HUES64 (cell line): Measurements from ENCODE around the gene OPRL1.
"Not testable (repeated sequence)": the region's sequence is repeated elsewhere in the genome, so short reads cannot be mapped to it uniquely, and the experiment has no call there.

ENCODE experiments used
- H3K27ac ChIP-seq: 2 replicates; pipeline ENCODE4 v1.7.0; 2013; ENCODE audit warnings: low read depth, low read length, inconsistent platforms
- H3K27me3 ChIP-seq: 2 replicates; pipeline ENCODE4 v1.6.1; 2013; ENCODE audit warnings: mild to moderate bottlenecking, low read length; ENCODE audit not compliant: insufficient read depth
- H3K36me3 ChIP-seq: 2 replicates; pipeline ENCODE4 v1.6.1; 2013; ENCODE audit warnings: mild to moderate bottlenecking, low read length; ENCODE audit not compliant: insufficient read depth
- H3K4me1 ChIP-seq: 2 replicates; pipeline ENCODE4 v1.6.1; 2013; ENCODE audit warnings: mild to moderate bottlenecking, low read length, moderate library complexity; ENCODE audit not compliant: insufficient read depth
- H3K4me3 ChIP-seq: 2 replicates; pipeline ENCODE4 v1.5.1; 2013; ENCODE audit warnings: mild to moderate bottlenecking, low read length, moderate library complexity
- H3K9ac ChIP-seq: 2 replicates; pipeline ENCODE4 v1.6.1; 2013; ENCODE audit warnings: mild to moderate bottlenecking, low read depth, low read length
- H3K9me3 ChIP-seq: 2 replicates; pipeline ENCODE4 v1.6.1; 2013; ENCODE audit warnings: low read depth, low read length; ENCODE audit not compliant: insufficient read depth
- WGBS: fragments of 150-250, 120-280 bp; methylation state at CpG from one replicate; pipeline ENCODE4 v1.1.7; 2013; ENCODE audit warnings: missing lambda C conversion rate; 5-methylcytosine and 5-hydroxymethylcytosine counted together

OPRL1 gene

DNA sequence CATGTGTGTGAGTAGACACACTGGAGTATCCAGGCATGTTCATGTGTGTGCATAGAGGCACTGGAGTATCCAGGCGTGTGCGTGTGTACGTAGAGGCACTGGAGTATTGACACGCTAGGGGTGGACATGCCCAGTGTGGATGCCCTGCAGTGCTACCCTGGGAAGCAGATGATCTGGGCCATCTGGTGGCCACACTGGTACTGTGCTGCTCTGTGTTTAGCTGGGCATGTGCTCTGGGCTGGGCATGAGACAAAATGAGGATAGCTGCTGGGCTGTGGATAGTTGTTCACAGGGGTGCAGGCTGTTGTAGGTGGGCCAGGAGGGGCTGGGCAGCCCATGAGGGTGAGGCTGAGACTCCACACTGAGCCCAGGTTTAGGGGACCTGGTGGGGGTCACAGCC is 51.5 kb downstream of the OPRL1 start:
- Histone ChIP-seq H3K9ac (no peak overlapping the region), H3K4me1 (no peaks in the 10 kb centered on the region), H3K27me3 (no peaks in the 10 kb centered on the region), H3K9me3 (no peaks in the 10 kb centered on the region), H3K27ac (no peak overlapping the region), H3K36me3 (no peaks in the 10 kb centered on the region), H3K4me3 (no peak overlapping the region)
- 90% methylated on average over 4 of the region's 4 CpGs for WGBS

DNA sequence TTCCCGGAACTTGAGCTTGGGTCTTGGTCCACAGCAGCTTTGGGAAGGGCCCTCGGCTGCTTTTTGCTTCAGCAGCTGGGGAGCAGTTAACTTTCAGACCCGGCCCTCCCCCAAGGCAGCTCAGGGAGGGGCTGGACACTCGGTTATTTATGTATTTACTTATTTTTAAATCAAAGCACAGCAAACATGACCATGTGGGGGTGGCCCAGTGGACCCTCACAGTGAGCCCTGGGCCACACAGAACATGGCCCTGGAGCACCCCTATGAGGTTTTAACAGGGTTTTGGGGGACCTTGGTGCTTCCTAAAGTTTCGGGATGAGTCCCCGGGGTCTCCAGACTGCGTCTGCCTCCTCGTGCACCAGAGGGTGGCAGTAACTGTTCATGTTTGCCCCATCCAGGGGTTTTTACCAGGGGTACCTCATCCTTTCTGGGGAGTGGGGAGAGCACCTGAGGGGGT is 54.1 kb downstream of the OPRL1 start:
- no peak overlapping the region for H3K4me3 ChIP-seq
- no peaks in the 10 kb centered on the region for H3K36me3 ChIP-seq
- no peaks in the 10 kb centered on the region for H3K9me3 ChIP-seq
- no peaks in the 10 kb centered on the region for H3K27me3 ChIP-seq
- H3K9ac ChIP-seq, result no peak overlapping the region
- 78% methylated on average over 8 of the region's 8 CpGs for WGBS
- no peak overlapping the region for H3K27ac ChIP-seq
- H3K4me1 ChIP-seq, result no peaks in the 10 kb centered on the region

- not testable (repeated sequence) for H3K36me3 ChIP-seq, H3K4me1 ChIP-seq
These were observed 54.9 kb downstream of the OPRL1 start for GRCh38 chr20:64134744-64135143.

GRCh38 chr20:64136004-64136710 is 56.3 kb downstream of the OPRL1 start:
- Histone ChIP-seq H3K4me1 (peaks cover 12% of the 10 kb centered on the region; the same call in 1 of the 2 replicates), H3K9ac (no peak overlapping the region), H3K9me3 (no peaks in the 10 kb centered on the region), H3K27me3 (no peaks in the 10 kb centered on the region), H3K4me3 (no peak overlapping the region), H3K36me3 (no peaks in the 10 kb centered on the region), H3K27ac (no peak overlapping the region)
- WGBS, result 91% methylated on average over 32 of the region's 32 CpGs

More at GRCh38 chr20:64134744-64135143, 54.9 kb downstream of the OPRL1 start:
- not testable (repeated sequence) for H3K9me3 ChIP-seq, H3K27ac ChIP-seq, H3K27me3 ChIP-seq, H3K4me3 ChIP-seq, H3K9ac ChIP-seq
- 88% methylated on average over 19 of the region's 20 CpGs for whole genome bisulfite sequencing

DNA sequence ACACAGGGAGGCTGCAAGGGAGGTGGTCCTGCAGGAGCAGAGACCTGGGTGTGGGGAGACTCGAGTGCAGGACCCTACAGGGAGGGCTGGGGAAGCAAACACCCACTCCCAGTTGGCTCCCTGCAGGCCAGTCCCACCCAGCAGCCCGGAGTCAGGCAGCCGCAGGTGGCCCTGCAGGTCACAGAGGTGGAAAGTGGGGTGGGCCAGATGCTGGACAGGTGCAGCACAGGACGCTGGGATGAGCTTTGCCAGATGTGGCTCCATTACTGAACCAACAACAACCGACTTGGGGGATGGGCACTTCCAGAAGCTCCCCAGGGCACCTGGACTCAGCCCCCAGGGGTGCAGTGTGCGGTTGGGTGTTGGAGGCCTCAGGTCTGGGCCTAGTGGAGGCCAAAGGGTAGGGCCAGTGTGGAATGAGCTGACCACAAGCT is 57.7 kb downstream of the OPRL1 start:
- H3K4me1 ChIP-seq, result peaks cover 12% of the 10 kb centered on the region; the same call in 1 of the 2 replicates
- H3K36me3 ChIP-seq, result no peaks in the 10 kb centered on the region
- H3K9ac ChIP-seq, result no peak overlapping the region
- 91% methylated on average over 6 of the region's 6 CpGs for WGBS
- no peak overlapping the region for H3K4me3 ChIP-seq
- no peaks in the 10 kb centered on the region for H3K27me3 ChIP-seq
- H3K9me3 ChIP-seq, result no peaks in the 10 kb centered on the region
- H3K27ac ChIP-seq, result no peak overlapping the region

DNA sequence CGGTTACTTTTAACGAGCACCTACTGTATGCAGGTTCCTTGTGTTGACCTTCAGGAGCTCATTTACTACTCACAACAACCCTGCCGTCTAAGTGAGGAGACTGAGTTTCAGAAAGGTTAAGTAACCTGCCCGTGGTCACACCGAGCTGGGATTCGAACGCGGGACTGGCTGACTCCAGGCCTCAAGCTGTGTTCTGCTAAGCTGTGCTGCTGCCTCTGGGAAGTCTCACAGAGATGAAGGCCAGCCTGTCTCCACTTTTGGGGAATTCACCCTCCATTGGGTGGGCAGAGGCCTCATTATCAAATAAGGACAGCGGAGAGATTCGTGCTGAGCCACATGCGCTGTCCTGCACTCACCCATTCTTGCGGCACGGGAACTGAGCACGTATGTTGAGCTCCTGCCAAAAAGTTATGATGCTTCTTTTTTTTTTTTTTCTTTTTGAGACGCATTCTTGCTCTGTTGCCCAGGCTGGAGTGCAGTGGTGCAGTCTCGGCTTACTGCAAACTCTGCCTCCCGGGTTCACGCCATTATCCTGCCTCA is 58.5 kb downstream of the OPRL1 start:
- 94% methylated on average over 18 of the region's 18 CpGs for WGBS
- Histone ChIP-seq H3K27me3 (no peaks in the 10 kb centered on the region), H3K27ac (no peak overlapping the region)

DNA sequence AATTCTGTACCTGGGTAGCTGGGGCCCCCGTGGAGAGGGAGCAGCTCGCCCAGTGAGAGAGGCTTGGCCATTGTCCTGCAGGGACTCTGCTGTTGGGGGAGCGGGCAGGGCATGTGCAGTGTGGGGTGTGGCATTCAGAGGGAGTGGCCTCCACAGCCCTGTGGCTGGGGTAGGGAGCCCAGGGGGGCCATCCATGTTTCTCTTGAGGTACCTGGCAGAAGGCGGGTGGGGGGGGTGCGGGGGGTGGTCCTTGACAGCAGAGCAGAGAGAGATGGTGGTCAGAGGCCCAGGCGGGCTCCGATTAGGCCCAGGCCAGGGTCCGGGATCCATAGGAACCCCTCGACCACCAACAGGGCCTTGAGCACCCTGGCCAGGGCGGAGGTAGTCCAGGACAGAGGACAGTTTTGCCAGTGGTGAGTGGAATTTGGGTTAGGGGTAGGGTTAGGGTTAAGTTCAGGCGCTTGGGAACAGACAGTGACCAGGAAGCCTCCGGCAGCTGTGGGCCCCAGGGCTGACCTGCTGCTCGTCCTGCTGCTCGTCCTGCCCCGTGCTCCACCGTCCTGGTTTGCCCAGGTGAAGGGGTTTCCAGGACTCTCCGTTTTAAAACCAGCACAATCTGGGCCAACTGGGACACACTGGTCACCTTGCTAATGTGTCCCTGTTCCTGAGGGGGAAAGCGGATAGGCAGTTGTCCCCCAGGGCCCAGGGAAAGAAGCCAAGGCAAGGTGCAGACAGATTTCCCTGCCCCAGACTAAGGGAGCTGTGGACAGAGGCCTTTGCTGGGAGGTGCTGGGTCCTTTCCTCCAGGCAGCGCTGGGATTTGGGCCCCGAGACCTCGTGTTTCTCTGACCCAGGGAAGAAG is 59.5 kb downstream of the OPRL1 start:
- WGBS, result 84% methylated on average over 21 of the region's 21 CpGs

More for the DNA sequence above, 58.5 kb downstream of the OPRL1 start:
- Histone ChIP-seq H3K9me3 (no peaks in the 10 kb centered on the region), H3K9ac (no peak overlapping the region), H3K36me3 (no peaks in the 10 kb centered on the region), H3K4me3 (no peak overlapping the region), H3K4me1 (peaks cover 12% of the 10 kb centered on the region; the same call in 1 of the 2 replicates)

DNA sequence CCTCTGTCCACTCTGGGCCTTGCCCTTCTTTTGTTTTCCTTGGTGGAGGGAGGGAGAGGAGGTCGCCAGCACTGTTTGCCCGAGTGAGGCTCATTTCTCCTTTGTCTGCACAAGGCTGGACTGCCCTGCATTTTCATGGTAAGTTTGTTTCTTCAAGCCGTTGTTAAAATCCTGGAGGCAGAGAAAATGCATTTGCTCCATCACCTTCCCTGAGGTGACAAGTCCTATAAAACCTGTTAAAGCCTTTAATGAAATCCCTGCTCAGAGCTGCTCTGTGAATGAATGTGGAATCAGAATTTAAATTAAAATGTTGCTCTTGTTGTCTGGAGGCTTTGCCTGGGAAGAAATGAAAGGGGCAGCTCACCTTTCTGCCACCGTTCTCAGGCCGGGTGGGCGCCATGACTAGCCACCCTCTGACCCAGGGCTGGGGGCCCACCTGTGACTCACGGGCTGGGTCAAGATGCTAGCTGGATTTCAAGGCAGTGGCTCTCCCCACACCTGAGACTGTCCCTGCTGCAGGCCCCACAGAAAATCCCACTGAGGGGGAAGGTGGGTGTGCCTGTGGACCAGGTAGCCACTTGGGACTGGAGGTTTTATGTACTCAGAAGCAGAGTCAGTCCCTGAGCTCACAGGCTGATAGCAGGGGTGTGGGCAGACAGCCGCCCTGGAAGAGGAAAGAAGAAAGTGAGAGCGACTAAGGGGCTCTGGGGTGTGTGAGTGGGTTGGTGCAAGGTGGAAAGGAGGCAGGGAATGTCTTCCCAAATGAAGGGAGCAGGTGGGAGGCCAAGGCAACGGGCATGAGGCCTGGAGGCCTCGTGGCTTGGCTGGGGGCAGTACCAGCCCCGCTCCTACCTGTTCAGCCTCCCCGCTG is 60.4 kb downstream of the OPRL1 start:
- no peaks in the 10 kb centered on the region for H3K27me3 ChIP-seq
- H3K4me3 ChIP-seq, result no peak overlapping the region
- H3K36me3 ChIP-seq, result no peaks in the 10 kb centered on the region
- H3K4me1 ChIP-seq, result peaks cover 12% of the 10 kb centered on the region; the same call in 1 of the 2 replicates
- no peak overlapping the region for H3K27ac ChIP-seq
- 83% methylated on average over 13 of the region's 13 CpGs for WGBS
- H3K9ac ChIP-seq, result no peak overlapping the region
- peaks cover 12% of the 10 kb centered on the region for H3K9me3 ChIP-seq

More for the DNA sequence above, 59.5 kb downstream of the OPRL1 start:
- no peak overlapping the region for H3K9ac ChIP-seq
- H3K36me3 ChIP-seq, result no peaks in the 10 kb centered on the region
- no peak overlapping the region for H3K27ac ChIP-seq
- H3K27me3 ChIP-seq, result no peaks in the 10 kb centered on the region
- peaks cover 7% of the 10 kb centered on the region for H3K9me3 ChIP-seq
- no peak overlapping the region for H3K4me3 ChIP-seq
- H3K4me1 ChIP-seq, result peaks cover 12% of the 10 kb centered on the region; the same call in 1 of the 2 replicates

GRCh38 chr20:64140956-64141355 is 61.1 kb downstream of the OPRL1 start:
- Histone ChIP-seq H3K9me3 (peaks cover 16% of the 10 kb centered on the region), H3K9ac (no peak overlapping the region), H3K36me3 (no peaks in the 10 kb centered on the region), H3K27me3 (no peaks in the 10 kb centered on the region), H3K4me1 (peaks cover 12% of the 10 kb centered on the region; the same call in 1 of the 2 replicates), H3K27ac (no peak overlapping the region), H3K4me3 (no peak overlapping the region)
- 91% methylated on average over 9 of the region's 10 CpGs for WGBS

DNA sequence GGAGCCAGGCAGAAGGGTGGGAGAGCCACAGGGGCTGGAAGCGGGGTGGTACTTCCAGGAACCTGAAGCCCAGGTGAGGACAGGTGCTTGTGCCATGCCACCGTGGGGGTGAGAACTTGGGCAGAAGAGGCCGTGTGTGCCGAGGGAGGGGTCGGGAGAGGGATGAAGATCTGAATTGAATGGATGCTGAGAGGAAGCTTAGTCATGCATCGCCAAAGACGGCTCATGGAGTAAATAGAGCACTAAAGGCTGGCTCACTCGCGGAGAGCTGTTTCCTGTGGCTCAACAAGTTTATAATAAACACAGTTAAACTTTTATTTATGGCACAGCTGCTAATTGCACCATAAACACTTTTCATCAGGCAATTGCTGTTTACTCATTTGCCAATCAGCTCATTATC is 62.7 kb downstream of the OPRL1 start:
- no peaks in the 10 kb centered on the region for H3K27me3 ChIP-seq
- peaks cover 12% of the 10 kb centered on the region; the same call in 1 of the 2 replicates for H3K4me1 ChIP-seq
- H3K9ac ChIP-seq, result no peak overlapping the region
- peaks cover 16% of the 10 kb centered on the region for H3K9me3 ChIP-seq
- H3K27ac ChIP-seq, result no peak overlapping the region
- WGBS, result 60% methylated on average over 9 of the region's 9 CpGs
- no peaks in the 10 kb centered on the region for H3K36me3 ChIP-seq
- no peak overlapping the region for H3K4me3 ChIP-seq
